Cardiac muscle cell (in vitro differentiated cells and primary cell): ENCODE results near the gene ACAD9. TPM values are rescaled to one million over a fixed set of nuclear protein-coding genes. Genes with fewer than 3 reads are reported as not detected.

Source experiments
- DNase-seq, 2 donors: peaks; one replicate each; pipeline versions ENCODE4 v3.0.0 to v3.0.0-alpha.2; 2010 to 2017; ENCODE audit warnings: low read depth in 1 of 2, low spot score in 1 of 2
- H3K27ac ChIP-seq: fragments of 200-600 bp; sonication (generic); 2 replicates; pipeline ENCODE4 v1.5.1; 2016
- H3K27me3 ChIP-seq: fragments of 200-600 bp; sonication (generic); 2 replicates; pipeline ENCODE4 v1.6.0; 2016; ENCODE audit warnings: control low read depth
- H3K36me3 ChIP-seq: fragments of 200-600 bp; sonication (generic); 2 replicates; pipeline ENCODE4 v1.5.1; 2016; ENCODE audit warnings: control low read depth
- H3K4me1 ChIP-seq: fragments of 200-600 bp; sonication (generic); 2 replicates; pipeline ENCODE4 v1.8.1; 2017; ENCODE audit warnings: low read depth, mild to moderate bottlenecking, mixed run types
- H3K4me3 ChIP-seq: fragments of 200-600 bp; sonication (generic); 2 replicates; pipeline ENCODE4 v1.5.1; 2016; ENCODE audit warnings: mild to moderate bottlenecking
- H3K9me3 ChIP-seq: fragments of 200-600 bp; sonication (generic); 2 replicates; pipeline ENCODE4 v1.5.1; 2017; ENCODE audit warnings: low read depth, mild to moderate bottlenecking, control low read depth
- polyA plus RNA-seq: library from polyadenylated mRNA; unstranded; fragments of >200 nt; fragmentation: Nextera tagmentation; extraction: Ambion mirVana; gene quantifications from 2 replicates; pipeline ENCODE4 v1.2.1, GENCODE V29; 2016
- total RNA-seq: library from RNA; depleted of rRNA; stranded (reverse); fragments of >200 nt; gene quantifications from 2 replicates; pipeline ENCODE4 v1.2.3, GENCODE V29; 2016
- TF ChIP-seq, protein P1 (sequence below): IDR thresholded peaks from 2 replicates; pipeline ENCODE4 v1.5.1; 2012; ENCODE audit warnings: low read depth, mild to moderate bottlenecking, low read length

ACAD9 gene
- total and polyA plus RNA-seq, 2 experiments from 2014 or later: 44.5 to 61.2 TPM

DNA sequence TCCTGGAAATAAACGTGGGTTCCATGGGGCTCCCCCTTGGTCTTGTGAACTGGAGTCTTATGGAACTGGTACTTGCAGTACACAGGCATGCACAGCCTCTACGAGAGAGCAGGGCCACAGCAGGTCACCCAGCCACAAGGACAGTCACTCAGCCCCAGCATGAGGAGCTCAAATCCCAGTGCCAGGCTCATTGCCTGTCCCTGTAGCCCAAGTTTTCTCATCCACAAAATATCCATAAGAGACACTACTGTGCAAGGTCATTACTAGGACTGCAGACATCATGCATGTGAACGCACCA is 66.4 kb downstream of the ACAD9 start:
- no peaks in the 10 kb centered on the region for H3K9me3 ChIP-seq
- no peak overlapping the region for H3K27ac ChIP-seq
- TF ChIP-seq, protein P1, sequence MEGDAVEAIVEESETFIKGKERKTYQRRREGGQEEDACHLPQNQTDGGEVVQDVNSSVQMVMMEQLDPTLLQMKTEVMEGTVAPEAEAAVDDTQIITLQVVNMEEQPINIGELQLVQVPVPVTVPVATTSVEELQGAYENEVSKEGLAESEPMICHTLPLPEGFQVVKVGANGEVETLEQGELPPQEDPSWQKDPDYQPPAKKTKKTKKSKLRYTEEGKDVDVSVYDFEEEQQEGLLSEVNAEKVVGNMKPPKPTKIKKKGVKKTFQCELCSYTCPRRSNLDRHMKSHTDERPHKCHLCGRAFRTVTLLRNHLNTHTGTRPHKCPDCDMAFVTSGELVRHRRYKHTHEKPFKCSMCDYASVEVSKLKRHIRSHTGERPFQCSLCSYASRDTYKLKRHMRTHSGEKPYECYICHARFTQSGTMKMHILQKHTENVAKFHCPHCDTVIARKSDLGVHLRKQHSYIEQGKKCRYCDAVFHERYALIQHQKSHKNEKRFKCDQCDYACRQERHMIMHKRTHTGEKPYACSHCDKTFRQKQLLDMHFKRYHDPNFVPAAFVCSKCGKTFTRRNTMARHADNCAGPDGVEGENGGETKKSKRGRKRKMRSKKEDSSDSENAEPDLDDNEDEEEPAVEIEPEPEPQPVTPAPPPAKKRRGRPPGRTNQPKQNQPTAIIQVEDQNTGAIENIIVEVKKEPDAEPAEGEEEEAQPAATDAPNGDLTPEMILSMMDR: no peak
- no peaks in the 10 kb centered on the region for H3K36me3 ChIP-seq
- no peaks in the 10 kb centered on the region for H3K4me1 ChIP-seq
- no peak overlapping the region for H3K4me3 ChIP-seq
- DNase-seq: no peak
- no peaks in the 10 kb centered on the region for H3K27me3 ChIP-seq

DNA sequence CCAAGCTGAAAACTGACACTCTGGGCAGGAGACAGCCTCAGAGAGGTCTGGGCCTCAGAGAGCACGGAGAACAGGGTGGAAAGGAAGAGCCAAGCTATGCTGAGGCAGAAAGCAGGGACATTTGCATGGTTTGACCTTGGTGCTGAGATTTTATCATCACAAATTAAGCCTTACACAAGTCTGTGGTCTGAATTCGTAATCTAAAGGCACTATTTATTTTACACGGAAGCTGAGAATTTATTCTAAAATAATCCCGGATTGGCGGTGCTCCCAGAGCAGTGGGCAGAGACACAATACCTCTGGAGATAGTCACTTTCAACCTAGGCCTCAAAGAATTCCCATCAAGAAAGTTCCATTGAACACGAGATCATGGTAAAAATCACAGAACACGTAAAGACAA is 67.0 kb downstream of the ACAD9 start:
- no peaks in the 10 kb centered on the region for H3K36me3 ChIP-seq
- H3K4me1 ChIP-seq: no peaks in the 10 kb centered on the region
- no peaks in the 10 kb centered on the region for H3K9me3 ChIP-seq
- H3K4me3 ChIP-seq: no peak overlapping the region
- no peaks in the 10 kb centered on the region for H3K27me3 ChIP-seq
- peak in 1 of 2 donors; percentile 29 for DNase-seq
- no peak overlapping the region for H3K27ac ChIP-seq
- TF ChIP-seq, protein P1: no peak

DNA sequence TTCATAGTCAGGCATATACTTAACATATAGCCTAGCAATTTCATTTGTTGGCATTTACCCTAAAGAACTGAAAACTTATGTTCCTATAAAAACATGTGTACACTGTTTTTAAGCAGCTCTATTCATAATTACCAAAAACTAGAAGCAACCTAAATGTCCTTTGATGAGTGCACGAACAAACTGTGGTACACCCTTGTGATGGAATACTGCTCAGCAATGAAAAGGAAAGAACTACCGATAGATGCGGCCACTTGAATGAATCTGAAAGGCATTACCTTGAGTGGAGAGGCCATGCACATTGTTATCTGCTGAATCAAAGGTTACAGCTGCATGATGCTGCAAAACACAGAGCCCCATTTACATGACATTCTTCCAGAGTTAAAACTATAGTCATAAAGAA is 69.7 kb downstream of the ACAD9 start:
- Histone ChIP-seq H3K4me1 (no peaks in the 10 kb centered on the region), H3K27ac (no peak overlapping the region), H3K27me3 (no peaks in the 10 kb centered on the region), H3K9me3 (no peaks in the 10 kb centered on the region), H3K4me3 (no peak overlapping the region), H3K36me3 (no peaks in the 10 kb centered on the region)
- TF ChIP-seq, protein P1: no peak
- DNase-seq: no peak

DNA sequence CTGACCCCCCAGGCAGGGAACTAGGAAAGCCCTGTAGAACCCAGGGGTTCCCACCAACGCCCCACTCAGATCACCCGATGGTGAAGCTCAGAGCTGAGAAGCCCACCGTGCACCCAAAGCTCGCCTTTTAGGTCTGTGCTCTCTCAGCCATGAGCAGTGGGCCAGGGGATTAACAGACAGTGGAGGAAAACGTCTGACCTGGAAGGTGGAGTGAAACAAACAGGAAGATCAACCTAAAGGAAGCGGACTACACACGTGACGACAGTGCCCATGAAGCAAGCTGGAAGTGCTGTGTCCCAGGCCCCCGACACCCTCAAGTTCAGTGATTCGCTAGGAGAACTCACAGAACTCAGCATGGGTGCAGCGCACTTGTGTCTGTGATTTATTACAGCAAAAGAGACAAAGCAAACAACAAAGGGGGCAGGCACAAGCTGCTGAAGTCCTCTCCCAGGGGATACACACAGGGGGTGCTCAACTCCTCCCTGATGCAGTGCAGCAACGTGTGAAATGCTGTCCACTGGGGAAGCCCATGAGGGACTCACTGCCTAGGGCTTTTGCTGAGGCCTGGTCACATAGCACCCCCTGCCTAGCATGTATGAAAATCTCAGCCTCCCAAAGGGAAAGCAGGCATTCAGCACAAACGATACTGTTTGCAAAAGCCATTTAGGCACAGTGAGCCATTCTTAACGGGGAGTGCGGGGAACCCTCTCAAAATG is 71.0 kb downstream of the ACAD9 start:
- Histone ChIP-seq H3K4me3 (no peak overlapping the region), H3K36me3 (no peaks in the 10 kb centered on the region), H3K9me3 (no peaks in the 10 kb centered on the region), H3K27me3 (no peaks in the 10 kb centered on the region), H3K27ac (no peak overlapping the region), H3K4me1 (no peaks in the 10 kb centered on the region)
- DNase-seq: peak; percentile 30 to 40
- TF ChIP-seq, protein P1: peak; percentile 23

DNA sequence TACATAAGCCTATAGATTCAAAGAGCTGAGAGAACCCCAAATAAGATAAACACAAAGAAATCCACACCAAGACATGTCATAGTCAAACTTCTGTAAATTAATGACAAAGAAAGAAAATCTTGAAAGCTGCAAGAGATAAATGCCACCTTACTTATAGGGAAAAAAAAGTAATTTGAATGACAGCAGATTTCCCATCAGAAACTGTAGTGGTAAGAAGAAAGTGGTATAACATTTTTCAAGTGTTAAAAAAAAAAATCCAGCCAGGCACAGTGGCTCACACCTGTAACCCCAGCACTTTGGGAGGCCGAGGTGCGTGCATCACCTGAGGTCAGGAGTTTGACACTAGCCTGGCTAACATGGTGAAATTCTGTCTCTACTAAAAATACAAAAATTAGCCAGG is 77.0 kb downstream of the ACAD9 start:
- Histone ChIP-seq H3K27ac (no peak overlapping the region), H3K9me3 (no peaks in the 10 kb centered on the region), H3K4me3 (no peak overlapping the region), H3K4me1 (no peaks in the 10 kb centered on the region), H3K36me3 (no peaks in the 10 kb centered on the region), H3K27me3 (no peaks in the 10 kb centered on the region)
- DNase-seq: no peak
- TF ChIP-seq, protein P1: no peak

Other genes with a start within 250 kb of the ACAD9 start
- 202 and 283 TPM in 2 replicates for gene RPN1, start 228.8 kb upstream of the ACAD9 start, total RNA-seq
- gene RPN1, start 228.8 kb upstream of the ACAD9 start, polyA plus RNA-seq: 241 and 328 TPM in 2 replicates
- gene RAB7A, start 153.4 kb upstream of the ACAD9 start, total RNA-seq: 62.3 and 68.1 TPM in 2 replicates
- 189 TPM in 2 replicates for gene RAB7A, start 153.4 kb upstream of the ACAD9 start, polyA plus RNA-seq
- gene CFAP92, start 114.5 kb downstream of the ACAD9 start, total RNA-seq: 0.53 and 0.60 TPM in 2 replicates
- 0.57 and 0.95 TPM in 2 replicates for gene CFAP92, start 114.5 kb downstream of the ACAD9 start, polyA plus RNA-seq
- gene EFCC1, start 121.7 kb downstream of the ACAD9 start, total RNA-seq: 0.11 TPM in 1 of 2 replicates, not detected in the other
- gene EFCC1, start 121.7 kb downstream of the ACAD9 start, polyA plus RNA-seq: 0.07 TPM in 1 of 2 replicates, not detected in the other
- not detected in 2 replicates for gene GP9, start 181.2 kb downstream of the ACAD9 start, total RNA-seq
- gene GP9, start 181.2 kb downstream of the ACAD9 start, polyA plus RNA-seq: not detected in 2 replicates
- gene RAB43, start 242.2 kb downstream of the ACAD9 start, total RNA-seq: 8.5 and 14.3 TPM in 2 replicates
- 11.1 and 11.4 TPM in 2 replicates for gene RAB43, start 242.2 kb downstream of the ACAD9 start, polyA plus RNA-seq